Uterus (tissue), 2 donors: ENCODE data around the gene VSTM2L.

Source experiments
- POLR2A ChIP-seq, 2 donors: fragments of 450-650 bp; IDR thresholded peaks; one replicate each; pipeline ENCODE4 v1.6.1; 2016; ENCODE audit warnings: antibody characterized with exemption in 2 of 2, mild to moderate bottlenecking in 1 of 2, moderate library complexity in 1 of 2
- TF ChIP-seq, protein P1 (sequence below), 4 experiments: fragments of 200-600 bp in 2 of 4; fragments of 450-650 bp in 2 of 4; sonication (generic) in 2 of 4; IDR thresholded peaks; one replicate each; pipeline ENCODE4 v1.5.1; 2016 to 2019; ENCODE audit warnings: antibody characterized with exemption in 4 of 4, mild to moderate bottlenecking in 2 of 4, moderate library complexity in 1 of 4

DNA sequence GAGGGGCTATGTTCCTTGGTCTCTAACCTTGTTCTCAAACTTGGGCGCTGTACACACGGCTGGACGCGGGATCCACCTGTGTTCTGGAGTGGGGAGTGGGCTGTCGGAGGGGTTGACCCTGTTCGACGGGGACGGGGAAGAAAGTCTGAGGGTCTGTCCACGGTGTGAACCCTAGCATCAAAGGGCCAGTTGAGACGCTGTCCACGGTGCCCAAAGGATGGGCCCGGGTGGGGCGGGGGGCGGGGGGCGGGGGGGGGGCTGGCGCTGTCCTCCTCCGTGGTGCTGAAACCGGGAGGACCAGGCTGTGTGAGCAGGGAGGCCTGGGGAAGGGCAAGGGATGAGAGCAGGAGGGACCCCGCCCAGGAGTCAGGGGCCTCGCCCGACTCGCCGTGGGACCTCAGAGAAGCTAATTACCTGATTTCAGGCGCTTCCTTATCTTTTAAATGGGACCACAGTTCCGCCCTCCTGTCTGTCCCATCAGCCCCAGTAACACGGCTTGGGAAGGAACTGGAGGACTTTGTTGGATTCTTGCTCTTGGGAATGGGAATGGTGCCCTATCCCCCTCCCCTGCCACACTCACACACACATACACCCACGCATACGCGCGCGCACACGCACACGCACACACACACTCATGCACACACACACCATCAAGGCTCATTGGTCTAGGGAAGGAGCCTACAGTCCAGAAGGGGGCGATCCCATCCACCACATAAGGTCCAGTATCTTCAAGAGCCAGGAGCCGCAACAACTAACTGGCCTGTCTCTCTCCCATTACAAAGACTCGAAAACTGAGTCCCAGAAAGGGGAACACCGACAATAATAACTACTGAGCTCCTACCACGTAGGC lies 1.0 kb upstream of the VSTM2L start:
- TF ChIP-seq, protein P1, sequence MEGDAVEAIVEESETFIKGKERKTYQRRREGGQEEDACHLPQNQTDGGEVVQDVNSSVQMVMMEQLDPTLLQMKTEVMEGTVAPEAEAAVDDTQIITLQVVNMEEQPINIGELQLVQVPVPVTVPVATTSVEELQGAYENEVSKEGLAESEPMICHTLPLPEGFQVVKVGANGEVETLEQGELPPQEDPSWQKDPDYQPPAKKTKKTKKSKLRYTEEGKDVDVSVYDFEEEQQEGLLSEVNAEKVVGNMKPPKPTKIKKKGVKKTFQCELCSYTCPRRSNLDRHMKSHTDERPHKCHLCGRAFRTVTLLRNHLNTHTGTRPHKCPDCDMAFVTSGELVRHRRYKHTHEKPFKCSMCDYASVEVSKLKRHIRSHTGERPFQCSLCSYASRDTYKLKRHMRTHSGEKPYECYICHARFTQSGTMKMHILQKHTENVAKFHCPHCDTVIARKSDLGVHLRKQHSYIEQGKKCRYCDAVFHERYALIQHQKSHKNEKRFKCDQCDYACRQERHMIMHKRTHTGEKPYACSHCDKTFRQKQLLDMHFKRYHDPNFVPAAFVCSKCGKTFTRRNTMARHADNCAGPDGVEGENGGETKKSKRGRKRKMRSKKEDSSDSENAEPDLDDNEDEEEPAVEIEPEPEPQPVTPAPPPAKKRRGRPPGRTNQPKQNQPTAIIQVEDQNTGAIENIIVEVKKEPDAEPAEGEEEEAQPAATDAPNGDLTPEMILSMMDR (IDR thresholded peaks at IDR 0.05): no peak
- no peak for TF ChIP-seq POLR2A (IDR thresholded peaks at IDR 0.05)
